HCT116 (cell line): Measurements from ENCODE around the gene CAPZB. TPM values are rescaled to one million over a fixed set of nuclear protein-coding genes. Genes with fewer than 3 reads are reported as not detected.

Source experiments
- ATAC-seq: fragments of 200-7000 bp; cut with Tn5 transposase; 2 replicates; pipeline ENCODE4 v1.9.1; 2020; ENCODE audit warnings: mild to moderate bottlenecking, moderate library complexity
- BruUV-seq: library from RNA; stranded (reverse); fragments of 400-500 nt; replicated peaks from 2 replicates; lab custom pipeline; 2021; lab: Mats Ljungman, UMichigan
- CTCF ChIA-PET: fragments of 300-600 bp; sonication (Branson Sonifier 250); formaldehyde crosslinking; loops from one replicate; lab custom pipeline; 2021; ENCODE audit warnings: antibody characterized with exemption; lab: Charles Lee
- POLR2A ChIA-PET: fragments of 300-600, 350-600 bp; sonication (Branson Sonifier 250); formaldehyde crosslinking; loops from one replicate; lab custom pipeline; 2021; ENCODE audit warnings: antibody characterized with exemption; lab: Charles Lee
- RAD21 ChIA-PET, 2 experiments: fragments of 300-600 bp; sonication (Branson Sonifier 250); formaldehyde crosslinking; loops; one replicate each; lab custom pipeline; 2023; ENCODE audit warnings: low total read pairs in 2 of 2; ENCODE audit not compliant: uncharacterized antibody in 2 of 2, unreplicated experiment in 2 of 2, low non-redundant PET in 1 of 2; lab: Charles Lee
- DNase-seq: peaks from one replicate; pipeline ENCODE4 v3.0.0-alpha.2; 2010; ENCODE audit warnings: low read depth, low spot score
- H2AFZ ChIP-seq: fragments of 200-600 bp; shearing (Covaris generic), sonication (generic); 2 replicates; pipeline ENCODE4 v1.6.1; 2017; ENCODE audit warnings: low read depth, mixed run types, mixed read lengths, antibody characterized with exemption, low read length; ENCODE audit not compliant: poor library complexity, severe bottlenecking
- H3K27ac ChIP-seq: 2 replicates; pipeline ENCODE4 v1.5.1; 2012; ENCODE audit warnings: low read depth, low read length
- H3K27me3 ChIP-seq: fragments of 200-600 bp; sonication (generic); 2 replicates; pipeline ENCODE4 v1.6.1; 2016; ENCODE audit warnings: mixed run types, low read length, mixed read lengths; ENCODE audit not compliant: insufficient read depth
- H3K36me3 ChIP-seq, 2 experiments: fragments of 200-500 bp in 1 of 2; fragments of 200-600 bp in 1 of 2; sonication (Bioruptor generic) in 1 of 2; sonication (generic) in 1 of 2; 2 replicates each; pipeline versions ENCODE4 v1.5.1 to v1.6.1; 2014 to 2016; ENCODE audit warnings: low read length in 2 of 2, inconsistent platforms in 1 of 2, mixed read lengths in 1 of 2, mixed run types in 1 of 2; ENCODE audit not compliant: insufficient read depth in 2 of 2, control insufficient read depth in 1 of 2
- H3K4me1 ChIP-seq, 2 experiments: fragments of 200-600 bp in 1 of 2; sonication (generic) in 1 of 2; 2 replicates each; pipeline versions ENCODE4 v1.5.1 to v1.6.1; 2012 to 2017; ENCODE audit warnings: low read length in 2 of 2, inconsistent platforms in 1 of 2, mild to moderate bottlenecking in 1 of 2, mixed read lengths in 1 of 2, mixed run types in 1 of 2, moderate library complexity in 1 of 2; ENCODE audit not compliant: insufficient read depth in 2 of 2, control insufficient read depth in 1 of 2
- H3K4me2 ChIP-seq: fragments of 200-600 bp; sonication (generic); 2 replicates; pipeline ENCODE4 v1.6.1; 2017; ENCODE audit warnings: mixed run types, low read length, mixed read lengths
- H3K4me3 ChIP-seq, 2 experiments: fragments of 200-600 bp in 1 of 2; sonication (generic) in 1 of 2; replicated peaks in 1 of 2; 2 replicates each; pipeline ENCODE4 v1.5.1; 2011 to 2016; ENCODE audit warnings: low read length in 2 of 2, control low read depth in 1 of 2, low read depth in 1 of 2, mild to moderate bottlenecking in 1 of 2, mixed read lengths in 1 of 2, mixed run types in 1 of 2
- H3K79me2 ChIP-seq: fragments of 200-600 bp; sonication (generic); 2 replicates; pipeline ENCODE4 v1.6.1; 2017; ENCODE audit warnings: mild to moderate bottlenecking, mixed run types, low read length, moderate library complexity, mixed read lengths; ENCODE audit not compliant: insufficient read depth
- H3K9ac ChIP-seq: fragments of 200-600 bp; sonication (generic); 2 replicates; pipeline ENCODE4 v1.6.1; 2016; ENCODE audit warnings: low read length, mixed read lengths
- H3K9me2 ChIP-seq: fragments of 200-600 bp; sonication (generic), shearing (Covaris generic); 2 replicates; pipeline ENCODE4 v1.6.1; 2017; ENCODE audit warnings: mixed run types, mild to moderate bottlenecking, moderate library complexity; ENCODE audit not compliant: insufficient read depth
- H3K9me3 ChIP-seq, 2 experiments: fragments of 200-500 bp in 1 of 2; fragments of 200-600 bp in 1 of 2; sonication (Bioruptor generic) in 1 of 2; sonication (generic) in 1 of 2; 2 replicates each; pipeline ENCODE4 v1.6.1; 2014 to 2017; ENCODE audit warnings: low read length in 2 of 2, mixed read lengths in 2 of 2, inconsistent platforms in 1 of 2, low read depth in 1 of 2, mild to moderate bottlenecking in 1 of 2, mixed run types in 1 of 2, moderate library complexity in 1 of 2; ENCODE audit not compliant: control insufficient read depth in 1 of 2, insufficient read depth in 1 of 2
- H4K20me1 ChIP-seq: fragments of 200-600 bp; sonication (generic), shearing (Covaris generic); 2 replicates; pipeline ENCODE4 v1.6.1; 2017; ENCODE audit warnings: mixed run types, mild to moderate bottlenecking, moderate library complexity; ENCODE audit not compliant: insufficient read depth
- CBX3 ChIP-seq: IDR thresholded peaks from 2 replicates; pipeline ENCODE4 v1.6.1; 2012; ENCODE audit warnings: low read depth
- CTCF ChIP-seq, 3 experiments: fragments of 200-600 bp in 1 of 3; sonication (generic) in 1 of 3; IDR thresholded peaks in 2 of 3; conservative IDR thresholded peaks in 1 of 3; 2 replicates each; pipeline ENCODE4 v1.5.1; 2012 to 2017; ENCODE audit warnings: low read depth in 2 of 3, low read length in 2 of 3, antibody characterized with exemption in 1 of 3, borderline replicate concordance in 1 of 3, control low read depth in 1 of 3, mild to moderate bottlenecking in 1 of 3, mixed read lengths in 1 of 3, mixed run types in 1 of 3, moderate library complexity in 1 of 3; ENCODE audit not compliant: insufficient read depth in 1 of 3
- EGR1 ChIP-seq: IDR thresholded peaks from 2 replicates; pipeline ENCODE4 v1.6.1; 2012; ENCODE audit warnings: low read depth
- EZH2 ChIP-seq: fragments of 200-600 bp; sonication (generic); IDR thresholded peaks from 2 replicates; pipeline ENCODE4 v1.6.1; 2017; ENCODE audit warnings: antibody characterized with exemption, mixed run types
- EZH2phosphoT487 ChIP-seq: fragments of 200-600 bp; IDR thresholded peaks from 2 replicates; pipeline ENCODE4 v1.6.1; 2018; ENCODE audit warnings: antibody characterized with exemption, borderline replicate concordance
- POLR2AphosphoS5 ChIP-seq: IDR thresholded peaks from 2 replicates; pipeline ENCODE4 v1.6.1; 2011; ENCODE audit warnings: mild to moderate bottlenecking, low read depth, low read length, moderate library complexity
- REST ChIP-seq: IDR thresholded peaks from 2 replicates; pipeline ENCODE4 v1.6.1; 2012; ENCODE audit warnings: low read depth
- SP1 ChIP-seq: IDR thresholded peaks from 2 replicates; pipeline ENCODE4 v1.6.1; 2012; ENCODE audit warnings: low read depth
- ZFX ChIP-seq: fragments of 450-650 bp; IDR thresholded peaks from 2 replicates; pipeline ENCODE4 v1.6.1; 2017
- intact Hi-C: fragments of 100-400 bp; cut with micrococcal nuclease; formaldehyde crosslinking; loops from 2 replicates; pipeline ENCODE4 v1.10.0; 2022
- total RNA-seq: library from RNA; stranded (reverse); gene quantifications from one replicate; pipeline ENCODE4 v1.2.1, GENCODE V29; 2021; ENCODE audit not compliant: unreplicated experiment

CAPZB gene
- total RNA-seq, 1 experiment from 2014 or later, result 203 TPM

- no TSS peak for BruUV-seq
- TF ChIP-seq SP1, result no peak
- TF ChIP-seq ZFX, result no peak
- no peak for TF ChIP-seq CTCF (IDR thresholded peaks at IDR 0.05 in 2 of 3, conservative IDR thresholded peaks at IDR 0.05 in 1 of 3; ENCODE audit: borderline replicate concordance in 1 of 3, insufficient read depth in 1 of 3, low read depth in 2 of 3, low read length in 2 of 3)
- TF ChIP-seq EZH2phosphoT487, result no peak
- no peak for TF ChIP-seq EZH2
- TF ChIP-seq EGR1, result no peak
- TF ChIP-seq POLR2AphosphoS5, result no peak
- no peak for TF ChIP-seq REST
- no peak for TF ChIP-seq CBX3
- Histone ChIP-seq H3K9me2 (no peaks in the 10 kb centered on the region), H3K4me1 (no peaks in the 10 kb centered on the region), H3K9ac (no peak overlapping the region), H3K36me3 (peaks cover 4 to 13% of the 10 kb centered on the region in 2 experiments; a peak in 2 of 4 replicates), H3K9me3 (no peaks in the 10 kb centered on the region), H3K27ac (no peak overlapping the region), H4K20me1 (peaks cover 8% of the 10 kb centered on the region; the same call in 1 of the 2 replicates), H3K4me3 (no peak overlapping the region), H3K27me3 (no peaks in the 10 kb centered on the region), H3K4me2 (no peak overlapping the region), H3K79me2 (peaks cover 52% of the 10 kb centered on the region), H2AFZ (no peak overlapping the region)
- RAD21 ChIA-PET, result no interaction called here
- DNase-seq (no peak), ATAC-seq (no peak)
- POLR2A ChIA-PET, result no interaction called here
- CTCF ChIA-PET, result no interaction called here
- intact Hi-C loops, result no loop called here
Observed at GRCh38 chr1:19419691-19420090, 65.6 kb downstream of the CAPZB start.
